Activated CD4-positive, alpha-beta T cell treated with anti-CD3 and anti-CD28 coated beads, Interleukin-2, Interleukin-4, amounts not matched to agents 100 ng/mL and 50 ng/mL, durations not matched to agents 16 hours and 8 hours (primary cell): ENCODE data around the gene PALLD.

Experiments
- DNase-seq: peaks from one replicate; pipeline ENCODE4 v3.0.0-alpha.2; 2020; ENCODE audit warnings: low spot score

PALLD gene

DNA sequence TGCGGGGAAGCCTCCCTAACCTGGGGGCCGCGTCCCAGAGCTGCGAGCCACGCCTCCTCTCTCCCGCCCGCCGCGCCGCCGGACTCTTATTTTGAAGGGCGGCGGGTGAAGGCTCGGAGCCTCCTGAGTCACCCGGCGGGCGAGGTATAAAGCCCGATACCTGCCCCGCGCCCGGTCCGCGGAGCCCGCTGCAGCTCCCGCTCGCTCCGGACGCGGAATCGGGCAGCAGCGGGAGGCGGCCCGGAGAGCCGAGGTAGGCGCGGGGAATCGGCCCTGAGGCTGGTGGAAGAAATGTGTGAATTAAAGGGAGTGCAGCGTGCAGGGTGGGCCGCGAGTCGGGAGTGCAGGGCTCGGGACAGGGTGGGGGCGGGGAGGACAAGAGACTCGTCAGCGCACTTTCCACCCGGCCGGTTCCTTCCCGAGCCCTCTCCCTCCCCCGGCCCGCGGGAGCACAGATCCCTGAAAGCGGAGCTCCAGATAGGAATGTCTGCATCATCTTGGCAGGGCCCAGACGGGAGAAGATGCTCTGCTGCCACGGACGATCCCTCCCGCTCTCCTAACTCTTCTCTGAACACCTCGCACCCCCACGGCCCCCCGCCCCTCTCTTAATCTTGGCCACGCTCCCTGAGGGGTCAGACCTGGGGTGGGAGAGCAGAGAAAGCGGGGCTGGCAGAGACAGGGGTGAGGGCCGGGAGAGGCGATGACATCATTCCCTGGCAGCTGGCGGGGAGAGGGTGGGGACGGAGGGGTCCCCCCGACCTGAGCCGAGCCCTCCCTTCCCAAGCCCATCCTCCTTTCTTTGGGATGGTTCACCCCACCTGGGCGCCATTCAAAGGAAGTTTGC is 335.3 kb downstream of the PALLD start:
- peak; percentile 62 for DNase-seq

DNA sequence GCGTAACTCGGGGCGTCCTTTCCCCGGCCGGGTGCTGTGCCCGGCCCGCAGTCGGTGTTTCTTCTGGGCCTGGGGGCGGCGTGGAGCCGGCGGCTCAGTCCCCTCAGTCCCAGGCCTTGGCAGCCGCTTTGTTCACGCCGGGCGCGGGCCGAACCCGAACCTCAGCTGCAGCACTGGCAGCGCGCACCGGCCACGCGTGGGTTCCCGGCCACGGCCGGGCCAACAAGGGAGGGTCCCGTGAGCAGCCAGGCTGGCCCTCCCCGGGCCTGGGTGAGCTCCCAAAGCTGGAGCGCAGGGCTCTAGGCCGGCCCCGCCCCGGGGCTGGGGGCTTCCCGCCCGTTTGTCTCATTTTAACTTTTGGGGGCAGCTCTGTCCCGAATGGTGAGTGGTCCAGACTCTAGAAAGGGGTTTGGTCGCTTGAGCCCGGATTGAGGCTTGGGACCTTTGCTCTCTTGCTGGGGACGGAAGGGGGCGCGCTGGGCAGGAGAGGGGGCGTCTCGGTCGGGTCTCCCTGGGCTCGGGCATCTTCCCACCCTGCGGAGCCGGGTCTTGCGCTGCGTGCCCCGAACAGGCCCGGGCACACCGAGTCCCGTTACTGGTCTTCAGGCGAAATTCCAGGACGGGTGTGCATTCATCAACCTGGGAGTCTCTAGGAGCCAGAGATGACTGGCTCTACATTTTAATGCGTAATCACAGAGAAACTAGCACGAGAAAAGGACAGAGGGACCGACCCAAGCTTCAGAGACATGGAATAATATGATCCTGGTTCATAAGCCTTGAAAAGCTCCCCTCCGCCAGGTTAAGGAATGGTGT is 336.1 kb downstream of the PALLD start:
- DNase-seq, result no peak

DNA sequence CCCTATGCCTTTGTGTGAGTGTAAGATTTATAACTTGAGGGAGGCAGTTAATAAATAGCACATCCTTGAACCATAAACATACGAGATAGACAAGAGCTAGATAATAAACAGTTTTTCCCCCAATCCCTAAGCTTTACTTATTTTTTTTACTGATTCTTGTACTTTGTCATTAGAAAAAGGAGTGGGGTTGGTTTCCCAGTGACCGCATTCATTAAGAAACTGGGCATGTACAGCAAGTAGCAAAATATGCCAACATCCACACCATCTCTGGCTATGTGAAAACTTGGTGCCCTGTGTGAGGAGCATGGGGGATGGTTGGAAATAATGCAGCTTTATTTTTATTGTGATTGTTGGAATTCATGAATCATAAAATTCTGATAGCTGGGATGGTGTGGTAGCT is 337.0 kb downstream of the PALLD start:
- DNase-seq, result no peak

DNA sequence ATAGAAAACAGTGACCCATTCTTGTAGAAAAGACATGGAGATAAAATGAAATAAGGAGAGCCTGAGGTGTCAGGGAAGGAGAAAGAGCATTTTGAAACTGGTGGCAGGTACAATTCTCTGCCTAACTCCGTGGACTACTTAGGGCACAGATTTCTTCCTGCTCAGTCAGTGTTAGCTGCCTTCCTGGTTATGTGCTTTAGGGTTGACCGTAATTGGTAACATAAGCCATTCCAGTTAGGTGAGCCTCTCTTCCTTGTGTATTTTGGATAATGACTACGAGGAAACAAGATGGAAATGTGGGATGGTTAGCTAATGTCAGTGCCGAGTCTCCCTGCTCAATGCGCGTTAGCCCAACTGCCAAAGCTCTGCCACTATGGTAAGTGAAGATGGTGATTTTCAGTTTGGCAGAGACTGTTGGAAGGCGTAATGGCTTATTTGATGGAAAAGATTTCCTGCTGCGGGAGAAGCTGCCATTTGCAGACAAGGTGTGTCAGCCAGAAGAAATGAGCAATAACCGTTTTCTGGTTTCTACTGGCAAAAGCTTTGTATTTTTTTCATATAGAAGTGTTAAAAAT is 339.1 kb downstream of the PALLD start:
- DNase-seq, result no peak

DNA sequence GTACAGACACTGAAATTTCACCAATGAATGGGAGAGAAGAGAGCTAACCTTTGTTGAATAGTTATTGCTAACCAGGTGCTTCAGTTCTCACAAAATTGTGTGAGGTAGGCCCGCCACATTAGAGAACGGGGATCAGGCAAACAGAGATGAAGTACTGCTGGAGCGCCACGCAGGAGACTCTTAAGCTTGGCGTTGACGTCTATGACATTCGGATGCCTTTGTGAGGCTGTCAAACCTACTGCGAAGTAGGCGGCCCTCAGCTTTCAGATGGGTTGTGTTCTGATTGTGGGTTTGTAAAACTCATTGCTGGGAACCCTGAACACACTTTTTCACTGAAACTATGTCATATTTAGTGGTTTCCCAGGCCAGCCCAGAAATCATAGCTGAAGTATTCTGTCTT is 339.6 kb downstream of the PALLD start:
- peak; percentile 24 for DNase-seq

DNA sequence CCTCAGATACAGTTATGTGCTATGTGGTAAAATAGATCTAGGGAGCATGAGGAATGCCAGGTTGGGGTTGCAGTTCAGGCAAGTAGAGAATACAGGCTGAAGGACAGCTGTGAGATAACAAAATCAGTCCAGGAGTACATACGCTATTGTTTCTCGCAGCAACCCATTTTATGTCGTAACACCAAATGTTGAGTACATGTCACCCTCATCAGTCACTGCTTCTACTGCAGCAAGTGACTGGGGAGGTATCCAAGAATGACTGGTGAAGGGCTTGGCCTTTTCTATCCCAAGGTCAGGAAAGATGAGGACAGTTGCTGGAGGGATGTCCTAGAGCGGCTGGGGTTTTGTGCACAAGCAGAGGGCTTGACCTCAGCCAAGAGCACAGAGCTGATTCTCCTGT is 341.1 kb downstream of the PALLD start:
- DNase-seq, result no peak

DNA sequence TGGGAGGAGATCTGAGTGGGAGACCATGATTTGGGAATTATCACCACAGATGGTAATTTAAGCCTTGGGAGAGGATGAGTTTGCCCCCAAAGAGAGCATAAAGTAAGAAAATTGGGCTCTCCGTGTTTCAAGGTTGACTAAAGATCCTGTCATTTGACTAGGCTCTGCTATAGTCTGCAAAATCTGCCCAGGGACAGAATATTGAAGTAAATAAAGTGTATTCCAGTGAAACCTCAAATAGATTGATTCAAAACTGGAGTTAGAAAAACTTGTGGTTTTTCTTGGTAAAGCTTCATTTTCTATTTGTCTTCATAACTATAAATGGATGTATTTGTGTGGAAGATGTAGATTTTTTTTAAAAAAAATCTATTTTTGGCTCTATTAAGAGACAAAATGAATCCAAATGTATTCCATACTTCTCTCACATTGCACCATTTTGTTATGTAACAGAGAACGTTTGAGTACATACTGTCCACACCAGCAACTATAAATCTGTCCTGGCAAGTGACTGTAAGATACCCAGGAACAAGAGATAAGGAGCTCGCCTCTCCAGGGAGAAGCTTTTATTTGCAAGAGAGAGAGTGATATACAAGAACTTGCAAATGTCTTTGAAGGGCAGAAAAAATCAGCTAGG is 343.0 kb downstream of the PALLD start:
- peak; percentile 39 for DNase-seq

DNA sequence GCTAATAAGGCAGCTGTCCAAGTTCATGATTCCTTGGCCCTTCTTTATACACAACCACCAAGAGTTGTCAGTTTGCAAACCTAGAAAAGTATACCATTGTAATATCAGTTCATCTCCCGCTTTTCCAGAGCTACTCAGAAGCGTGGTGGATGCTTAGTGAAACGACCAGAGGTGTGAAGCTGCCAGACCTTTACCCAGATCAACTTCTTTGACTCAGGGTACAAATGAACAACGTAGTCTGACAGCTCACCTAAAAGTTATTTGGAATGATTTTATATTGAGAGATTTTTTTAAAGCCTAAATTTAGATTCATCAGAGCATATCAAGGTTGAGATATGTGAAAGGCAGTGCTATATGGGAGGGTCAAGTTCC is 343.5 kb downstream of the PALLD start:
- DNase-seq, result no peak

DNA sequence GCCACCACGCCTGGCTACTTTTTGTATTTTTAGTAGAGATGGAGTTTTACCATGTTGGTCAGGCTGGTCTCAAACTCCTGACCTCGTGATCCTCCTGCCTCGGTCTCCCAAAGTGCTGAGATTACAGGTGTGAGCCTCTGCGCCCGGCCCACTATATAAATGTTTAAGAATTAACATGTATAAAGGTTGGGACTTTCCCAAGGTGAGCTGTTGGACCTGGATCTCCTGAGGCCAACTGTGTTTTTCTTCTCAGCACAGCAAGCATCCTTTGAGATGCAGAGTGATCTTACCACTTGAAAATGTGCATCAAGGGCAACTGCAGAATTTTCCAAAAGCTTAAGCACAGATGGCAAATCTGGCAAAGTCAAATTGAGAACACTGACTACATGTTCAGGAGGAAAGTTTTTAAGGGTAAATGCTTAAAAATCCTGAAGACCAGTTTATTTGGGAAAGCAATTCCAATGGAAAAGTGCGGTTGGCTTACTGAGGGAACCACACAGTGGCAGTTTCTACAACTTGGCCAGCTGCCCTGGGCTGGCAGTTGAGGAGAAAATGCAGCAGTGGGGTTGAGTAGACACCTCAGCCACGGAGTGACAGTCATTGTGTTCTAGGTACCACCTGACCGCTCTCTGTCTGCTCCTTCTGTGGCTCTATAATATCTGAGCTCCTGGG is 344.3 kb downstream of the PALLD start:
- DNase-seq, result peak; percentile 18

DNA sequence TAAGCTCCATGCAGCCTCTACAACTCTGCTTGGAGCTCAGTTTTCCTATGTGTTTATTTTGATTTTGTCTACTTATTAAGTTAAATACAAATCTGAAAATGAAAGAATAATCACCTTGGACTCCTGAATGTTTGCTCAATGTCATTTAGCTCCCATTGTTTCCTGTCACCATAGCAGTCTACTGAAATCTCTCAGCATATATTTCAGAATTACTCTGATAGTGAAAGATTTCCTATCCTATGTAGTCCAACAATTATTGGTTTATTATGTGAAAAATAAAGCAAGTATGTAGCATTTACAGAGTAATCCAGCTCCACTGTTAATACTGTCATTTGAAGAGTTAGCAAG is 344.8 kb downstream of the PALLD start:
- no peak for DNase-seq

DNA sequence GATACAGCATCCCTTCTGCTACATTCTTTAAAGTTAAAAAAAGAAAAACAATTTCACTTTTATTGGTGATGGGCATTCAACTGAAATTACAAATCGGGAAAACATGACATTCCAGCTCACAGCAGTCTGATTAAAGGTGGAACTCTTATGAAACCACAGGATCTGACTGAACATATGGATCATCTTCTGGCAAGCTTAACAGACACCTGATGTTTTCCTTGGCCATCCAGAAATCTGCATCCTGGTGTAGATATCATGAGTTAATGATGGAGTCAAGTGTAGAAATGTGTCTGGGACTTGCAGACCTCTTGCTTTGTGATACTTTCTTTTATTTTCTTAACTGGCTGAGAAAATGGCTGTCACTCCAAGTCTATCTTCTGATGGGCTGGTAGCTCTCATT is 345.3 kb downstream of the PALLD start:
- no peak for DNase-seq

DNA sequence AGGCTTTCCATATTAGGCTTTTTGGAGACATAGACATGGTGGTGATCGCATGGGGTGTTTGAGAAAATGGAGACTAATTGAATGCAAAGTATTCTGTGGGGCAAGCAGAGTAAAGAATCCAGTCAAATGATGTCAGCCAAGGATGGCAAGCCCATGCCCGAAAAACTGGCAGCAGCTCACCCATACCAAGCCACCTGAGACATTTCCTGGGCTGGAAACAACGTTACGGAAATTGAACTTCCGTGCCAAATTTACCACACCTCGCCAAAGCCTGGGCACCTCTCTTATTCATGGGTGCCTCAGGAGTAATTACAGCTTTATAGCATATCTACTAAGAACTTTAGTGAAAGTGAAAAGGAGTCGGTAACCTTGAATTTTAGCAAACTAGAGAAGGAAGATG is 346.8 kb downstream of the PALLD start:
- no peak for DNase-seq

DNA sequence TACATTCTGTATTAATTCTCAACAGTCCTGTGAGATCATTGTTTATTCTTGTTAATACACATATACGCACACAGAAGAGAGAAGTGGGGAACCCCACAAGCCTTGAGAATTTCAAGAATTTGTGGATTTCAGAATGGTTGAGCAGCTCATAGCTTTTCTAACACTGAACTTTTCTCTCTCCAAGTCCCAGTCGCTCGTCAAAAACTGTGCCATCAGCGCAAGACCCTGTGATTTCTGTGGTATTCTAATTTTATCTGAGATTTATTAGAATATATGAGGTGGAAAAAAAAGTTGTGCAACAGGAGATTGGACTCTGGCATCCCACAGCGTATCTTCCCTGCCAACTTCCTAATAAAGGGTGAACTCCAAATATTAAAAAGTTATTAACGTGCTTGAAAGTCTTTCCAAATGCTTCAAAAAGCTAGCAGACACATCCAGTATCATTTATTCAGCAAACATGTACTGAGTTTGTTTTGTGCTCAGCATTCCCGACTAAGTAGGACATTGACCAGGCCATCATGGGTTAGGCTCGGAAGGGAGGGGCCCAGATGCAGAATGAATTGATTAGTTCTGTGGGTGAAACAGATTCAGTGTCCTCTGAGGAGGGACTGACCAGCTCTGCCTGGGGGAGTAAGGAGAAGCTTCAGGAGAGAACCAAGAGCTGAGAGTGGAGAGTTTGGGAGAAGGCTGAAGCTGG is 347.6 kb downstream of the PALLD start:
- no peak for DNase-seq

DNA sequence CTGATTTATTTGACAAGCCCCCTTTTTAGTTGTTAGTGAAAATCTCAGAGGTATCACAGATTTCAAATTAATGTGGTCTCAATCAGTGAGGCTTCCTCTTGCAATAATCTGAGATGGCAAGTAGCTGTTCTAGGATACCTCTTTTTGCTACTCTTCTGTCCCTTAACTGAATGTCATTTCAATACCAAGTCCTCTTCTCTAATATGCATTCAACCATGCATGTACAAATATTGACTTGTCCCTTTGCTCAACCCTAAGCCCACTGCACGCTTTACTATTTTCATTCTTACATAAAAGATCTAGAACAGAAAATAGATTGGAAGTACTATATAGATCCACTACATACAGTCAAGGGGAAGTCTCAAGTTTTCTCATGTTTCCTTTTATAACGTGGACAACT is 349.0 kb downstream of the PALLD start:
- DNase-seq, result no peak

DNA sequence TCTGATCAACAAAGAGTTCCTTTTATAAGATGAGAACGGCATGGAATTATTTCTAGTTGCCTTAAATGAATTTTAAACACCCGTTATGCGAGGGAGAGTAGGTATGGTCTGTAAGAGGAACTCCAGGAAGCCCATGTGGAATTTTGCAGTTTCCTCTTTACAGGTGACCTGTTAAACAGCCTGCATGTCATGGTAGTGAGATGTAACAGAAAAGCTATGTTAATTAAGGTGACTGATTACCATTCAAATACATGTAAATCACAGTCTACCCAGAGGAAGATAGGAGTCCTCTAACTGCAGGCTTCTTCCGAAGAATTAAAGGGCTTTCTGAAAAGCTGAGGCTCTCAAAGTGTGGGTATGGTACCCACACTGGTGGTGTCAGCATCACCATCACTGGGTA is 349.6 kb downstream of the PALLD start:
- DNase-seq, result no peak

DNA sequence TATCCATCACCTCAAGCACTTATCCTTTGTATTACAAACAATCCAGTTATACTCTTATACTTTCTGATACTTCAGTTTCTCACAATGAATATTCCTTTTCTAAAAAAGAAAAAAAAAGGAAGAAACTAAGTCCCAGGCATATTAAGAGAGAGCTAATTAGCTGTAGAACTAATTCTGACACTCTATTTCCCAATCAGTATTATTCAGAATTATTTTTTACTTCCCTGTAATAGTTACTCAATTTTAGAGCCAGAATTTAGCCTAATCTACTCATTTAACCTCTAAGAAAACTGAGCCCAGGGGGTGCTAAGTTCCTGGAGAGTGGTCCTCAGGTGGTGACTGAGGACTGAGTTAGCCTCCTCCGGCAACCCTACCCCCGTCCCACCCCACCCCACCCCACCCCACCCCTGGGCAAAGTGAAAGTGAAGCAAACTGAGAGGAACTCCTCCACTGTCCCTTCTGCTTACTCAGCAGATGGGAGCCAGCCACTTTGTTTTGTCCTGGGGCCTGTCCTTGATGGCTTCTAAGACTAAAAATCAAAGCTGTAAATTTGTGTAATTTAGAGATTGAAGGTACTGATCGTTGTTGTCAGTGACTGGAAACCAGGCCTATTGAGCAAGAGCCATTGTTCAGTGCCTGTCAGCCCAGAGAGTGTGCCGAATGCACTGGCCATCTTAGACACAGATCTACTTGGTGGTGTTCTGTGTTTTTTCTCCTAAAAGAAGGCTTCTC is 351.1 kb downstream of the PALLD start:
- DNase-seq, result no peak

DNA sequence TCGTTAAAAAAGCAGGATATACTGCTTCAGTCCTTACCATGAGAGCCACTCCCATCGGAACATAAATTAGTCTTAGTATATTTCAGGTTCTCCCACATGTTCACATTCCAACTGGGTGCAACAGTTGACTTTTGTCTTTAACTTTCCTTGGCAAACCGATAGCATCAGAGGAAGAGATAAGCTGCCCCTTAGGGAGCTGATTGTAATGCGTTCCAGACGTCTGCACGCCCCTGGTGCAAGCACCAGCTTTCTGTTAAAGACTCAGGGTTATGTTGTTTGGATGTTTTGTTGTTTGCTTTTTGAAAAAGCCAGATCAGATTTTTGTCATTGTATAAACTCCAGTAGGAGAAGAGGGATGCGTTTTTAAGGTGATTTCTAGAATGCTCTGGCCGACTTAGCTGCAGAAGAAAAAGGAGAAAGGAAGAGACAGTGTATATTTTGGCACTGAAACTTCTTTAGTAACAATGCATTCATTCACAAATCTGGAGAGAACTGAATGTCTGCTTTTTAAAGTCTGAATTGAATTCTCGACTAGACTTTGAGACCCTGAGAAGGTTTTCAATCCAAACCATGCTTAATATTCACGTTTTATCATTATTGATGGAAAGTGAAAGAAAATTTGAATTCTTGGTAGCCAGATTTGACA is 352.3 kb downstream of the PALLD start:
- no peak for DNase-seq

DNA sequence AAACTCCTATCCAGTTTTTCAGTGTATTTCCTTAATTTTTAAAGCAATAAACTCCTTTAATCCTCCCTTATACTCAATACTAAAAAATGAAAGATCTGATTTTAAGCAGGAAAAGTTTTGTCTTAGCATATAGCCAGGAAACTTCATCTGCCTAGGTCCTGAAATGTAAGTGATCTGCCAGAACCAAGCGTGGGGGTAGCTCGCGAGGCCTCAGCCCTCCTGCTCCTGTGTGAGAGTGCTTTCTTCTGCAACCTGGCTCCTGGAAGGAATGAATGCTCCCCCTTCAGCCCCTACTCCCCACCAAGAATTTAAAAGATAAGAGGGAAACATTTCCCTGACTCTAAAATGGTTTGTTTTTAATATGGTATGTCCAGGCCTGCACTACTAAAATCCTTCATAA is 353.1 kb downstream of the PALLD start:
- no peak for DNase-seq

DNA sequence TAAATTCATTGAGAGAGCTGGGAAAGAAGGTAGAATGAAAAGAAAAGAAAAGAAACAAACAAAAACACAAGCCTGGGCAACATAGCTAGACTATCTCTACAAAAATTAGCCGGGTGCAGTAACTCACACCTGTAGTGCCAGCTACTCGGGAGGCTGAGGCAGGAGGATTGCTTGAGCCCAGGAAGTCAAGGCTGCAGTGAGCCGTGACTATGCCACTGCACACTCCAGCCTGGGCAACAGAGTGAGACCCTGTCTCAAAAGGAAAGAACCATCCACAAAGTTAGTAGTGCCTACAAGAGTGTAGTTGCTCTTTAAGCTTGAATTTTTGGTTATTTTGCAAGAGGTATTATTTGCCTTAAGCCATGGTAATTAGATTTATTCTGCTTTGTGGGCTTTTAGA is 355.5 kb downstream of the PALLD start:
- DNase-seq, result no peak

DNA sequence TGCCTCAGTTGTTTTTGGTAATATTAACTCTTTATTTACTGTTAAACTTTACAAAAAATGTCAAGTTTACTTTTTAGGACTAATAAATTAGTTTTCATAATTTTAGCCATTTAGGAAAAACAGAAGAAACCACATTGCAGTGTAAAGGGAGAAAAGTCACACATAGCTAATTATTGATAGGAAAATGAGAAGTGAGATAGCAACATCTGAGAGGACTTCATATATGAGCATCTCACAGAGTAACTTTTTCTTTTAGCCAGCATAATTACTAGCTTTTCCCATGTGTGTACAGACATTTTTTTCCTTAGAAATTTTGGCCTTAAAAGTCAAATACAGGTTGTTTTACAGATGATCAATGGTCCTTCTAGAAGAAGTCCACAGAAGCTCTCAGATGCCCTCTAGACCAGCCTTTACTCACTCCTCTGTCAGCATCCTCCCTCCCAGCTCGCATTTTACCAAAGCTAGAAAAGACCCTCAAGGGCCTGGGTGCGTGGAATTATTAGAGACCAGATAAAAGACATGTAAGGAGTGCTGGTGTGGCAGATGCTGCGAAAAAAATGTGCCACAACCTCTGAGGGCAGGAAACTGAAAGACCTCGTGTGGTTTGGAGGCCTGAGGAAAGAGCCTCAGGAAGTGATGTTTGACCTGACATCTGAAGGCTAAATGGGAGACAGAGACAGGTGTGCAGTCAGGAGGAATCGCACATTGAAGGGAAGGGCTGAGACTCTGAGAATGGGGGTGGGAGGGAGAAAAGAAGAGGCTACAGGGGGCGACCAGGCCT is 356.3 kb downstream of the PALLD start:
- no peak for DNase-seq
